Measurements from ENCODE around the gene ARMC3.

DNA sequence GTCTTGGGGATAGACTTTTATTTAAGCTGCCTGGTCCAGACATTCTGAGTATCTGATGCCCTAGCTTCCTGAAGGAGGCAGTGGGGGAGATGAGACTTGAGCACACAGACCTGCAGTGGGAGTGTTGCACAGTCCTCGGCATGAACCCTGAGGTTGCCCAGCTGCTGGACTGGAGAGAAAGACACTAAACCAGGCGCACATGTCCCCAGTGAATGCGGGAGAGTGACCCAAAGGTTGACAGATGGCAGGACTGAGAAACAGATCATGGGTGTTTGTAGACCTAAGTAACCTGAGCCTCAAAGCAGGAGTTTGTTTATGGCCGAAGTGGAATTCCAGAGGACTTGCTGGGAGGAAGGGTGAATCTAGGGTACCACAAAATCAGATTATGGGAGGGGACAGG lies 151.8 kb downstream of the ARMC3 start:
- TF ChIP-seq ESRRG (CRISPR knock-in tag; IDR thresholded peaks at IDR 0.05) (no peak), ZC3H10 (CRISPR knock-in tag; IDR thresholded peaks at IDR 0.05) (no peak), ZNF70 (CRISPR knock-in tag; IDR thresholded peaks at IDR 0.05) (no peak), TCF4 (CRISPR knock-in tag; IDR thresholded peaks at IDR 0.05; ENCODE audit: borderline replicate concordance) (no peak), PPARA (CRISPR knock-in tag; IDR thresholded peaks at IDR 0.05; ENCODE audit: borderline replicate concordance) (no peak), TOX (CRISPR knock-in tag; IDR thresholded peaks at IDR 0.05; ENCODE audit: borderline replicate concordance) (no peak), ZFP30 (CRISPR knock-in tag; IDR thresholded peaks at IDR 0.05) (no peak), ISL1 (CRISPR knock-in tag; IDR thresholded peaks at IDR 0.05) (no peak), RARB (CRISPR knock-in tag; IDR thresholded peaks at IDR 0.05) (no peak), OSR1 (CRISPR knock-in tag; IDR thresholded peaks at IDR 0.05) (no peak)
- TF ChIP-seq, protein P1, sequence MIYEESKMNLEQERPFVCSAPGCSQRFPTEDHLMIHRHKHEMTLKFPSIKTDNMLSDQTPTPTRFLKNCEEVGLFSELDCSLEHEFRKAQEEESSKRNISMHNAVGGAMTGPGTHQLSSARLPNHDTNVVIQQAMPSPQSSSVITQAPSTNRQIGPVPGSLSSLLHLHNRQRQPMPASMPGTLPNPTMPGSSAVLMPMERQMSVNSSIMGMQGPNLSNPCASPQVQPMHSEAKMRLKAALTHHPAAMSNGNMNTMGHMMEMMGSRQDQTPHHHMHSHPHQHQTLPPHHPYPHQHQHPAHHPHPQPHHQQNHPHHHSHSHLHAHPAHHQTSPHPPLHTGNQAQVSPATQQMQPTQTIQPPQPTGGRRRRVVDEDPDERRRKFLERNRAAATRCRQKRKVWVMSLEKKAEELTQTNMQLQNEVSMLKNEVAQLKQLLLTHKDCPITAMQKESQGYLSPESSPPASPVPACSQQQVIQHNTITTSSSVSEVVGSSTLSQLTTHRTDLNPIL (CRISPR knock-in tag; IDR thresholded peaks at IDR 0.05; ENCODE audit: low read depth), result no peak
- TF ChIP-seq, protein P2, sequence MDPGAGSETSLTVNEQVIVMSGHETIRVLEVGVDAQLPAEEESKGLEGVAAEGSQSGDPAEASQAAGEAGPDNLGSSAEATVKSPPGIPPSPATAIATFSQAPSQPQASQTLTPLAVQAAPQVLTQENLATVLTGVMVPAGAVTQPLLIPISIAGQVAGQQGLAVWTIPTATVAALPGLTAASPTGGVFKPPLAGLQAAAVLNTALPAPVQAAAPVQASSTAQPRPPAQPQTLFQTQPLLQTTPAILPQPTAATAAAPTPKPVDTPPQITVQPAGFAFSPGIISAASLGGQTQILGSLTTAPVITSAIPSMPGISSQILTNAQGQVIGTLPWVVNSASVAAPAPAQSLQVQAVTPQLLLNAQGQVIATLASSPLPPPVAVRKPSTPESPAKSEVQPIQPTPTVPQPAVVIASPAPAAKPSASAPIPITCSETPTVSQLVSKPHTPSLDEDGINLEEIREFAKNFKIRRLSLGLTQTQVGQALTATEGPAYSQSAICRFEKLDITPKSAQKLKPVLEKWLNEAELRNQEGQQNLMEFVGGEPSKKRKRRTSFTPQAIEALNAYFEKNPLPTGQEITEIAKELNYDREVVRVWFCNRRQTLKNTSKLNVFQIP (CRISPR knock-in tag; IDR thresholded peaks at IDR 0.05; ENCODE audit: borderline replicate concordance, low read depth), result no peak
